Caco-2 (cell line): Measurements from ENCODE around the gene KRT81. TPM values are rescaled to one million over a fixed set of nuclear protein-coding genes. Genes with fewer than 3 reads are reported as not detected.

Experiments
- Bru-seq: library from RNA; stranded (reverse); fragments of 400-500 nt; gene quantifications from one replicate; lab custom pipeline; 2021; lab: Mats Ljungman, UMichigan
- BruChase-seq, 2 experiments: library from RNA; stranded (reverse); fragments of 400-500 nt; gene quantifications; one replicate each; lab custom pipeline; 2021; lab: Mats Ljungman, UMichigan
- BruUV-seq: library from RNA; stranded (reverse); fragments of 400-500 nt; replicated peaks from 2 replicates; lab custom pipeline; 2021; lab: Mats Ljungman, UMichigan
- CTCF ChIA-PET: fragments of 300-600 bp; sonication (Branson Sonifier 250); formaldehyde crosslinking; loops from one replicate; lab custom pipeline; 2022; ENCODE audit warnings: antibody characterized with exemption; lab: Charles Lee
- POLR2A ChIA-PET: fragments of 300-600 bp; sonication (Branson Sonifier 250); formaldehyde crosslinking; loops from one replicate; lab custom pipeline; 2022; ENCODE audit warnings: antibody characterized with exemption; lab: Charles Lee
- DNase-seq, 2 experiments: peaks; one replicate each; pipeline versions ENCODE4 v3.0.0 to v3.0.0-alpha.2; 2020 to 2022
- H3K27me3 ChIP-seq: replicated peaks from 2 replicates; pipeline ENCODE4 v1.6.0; 2011; ENCODE audit warnings: low read length; ENCODE audit not compliant: control insufficient read depth, insufficient read depth
- H3K36me3 ChIP-seq: 2 replicates; pipeline ENCODE4 v1.5.1; 2011; ENCODE audit warnings: low read length; ENCODE audit not compliant: control insufficient read depth, insufficient read depth
- H3K4me1 ChIP-seq: fragments of 250-450 bp; sonication (Bioruptor Pico); 2 replicates; pipeline ENCODE4 v1.5.1; 2020; ENCODE audit warnings: mild to moderate bottlenecking
- H3K4me3 ChIP-seq: 2 replicates; pipeline ENCODE4 v1.5.1; 2011; ENCODE audit warnings: low read depth, mild to moderate bottlenecking, control low read depth, low read length
- H3K9me3 ChIP-seq: fragments of 250-450 bp; sonication (Bioruptor Pico); 2 replicates; pipeline ENCODE4 v1.5.1; 2020; ENCODE audit warnings: mild to moderate bottlenecking, moderate library complexity
- H3K27ac Mint-ChIP-seq: one replicate; pipeline ENCODE4 v1.8.0; 2022; ENCODE audit warnings: mixed read lengths; ENCODE audit not compliant: unreplicated experiment
- H3K27me3 Mint-ChIP-seq: one replicate; pipeline ENCODE4 v1.8.0; 2022; ENCODE audit warnings: mixed read lengths; ENCODE audit not compliant: insufficient read depth, unreplicated experiment
- H3K36me3 Mint-ChIP-seq: one replicate; pipeline ENCODE4 v1.8.0; 2022; ENCODE audit warnings: mild to moderate bottlenecking, mixed read lengths; ENCODE audit not compliant: insufficient read depth, unreplicated experiment
- H3K4me1 Mint-ChIP-seq: one replicate; pipeline ENCODE4 v1.8.0; 2022; ENCODE audit warnings: low read depth, mixed read lengths; ENCODE audit not compliant: unreplicated experiment
- H3K4me3 Mint-ChIP-seq: one replicate; pipeline ENCODE4 v1.8.0; 2022; ENCODE audit warnings: mild to moderate bottlenecking, moderate library complexity, mixed read lengths; ENCODE audit not compliant: unreplicated experiment
- H3K9me3 Mint-ChIP-seq: one replicate; pipeline ENCODE4 v1.8.0; 2022; ENCODE audit warnings: mixed read lengths; ENCODE audit not compliant: unreplicated experiment
- intact Hi-C: fragments of 100-400 bp; cut with micrococcal nuclease; formaldehyde crosslinking; loops from one replicate; pipeline ENCODE4 v1.10.0; 2022; ENCODE audit not compliant: unreplicated experiment
- long read RNA-seq: library from polyadenylated mRNA; stranded (forward); transcript quantifications from one replicate; pipeline ENCODE4 v2.0.0, GENCODE V29; 2022
- total RNA-seq: library from RNA; stranded (reverse); gene quantifications from 2 replicates; pipeline ENCODE4 v1.2.3, GENCODE V29; 2022
- TF ChIP-seq, protein P1 (sequence below), 2 experiments: fragments of 200-600 bp in 1 of 2; IDR thresholded peaks; 1 replicate in 1 of 2; 2 replicates in 1 of 2; pipeline versions ENCODE4 v1.5.1 to v1.8.0; 2011 to 2022; ENCODE audit warnings: antibody characterized with exemption in 1 of 2, control low read depth in 1 of 2, inconsistent platforms in 1 of 2, low read depth in 1 of 2, low read length in 1 of 2, mild to moderate bottlenecking in 1 of 2, moderate library complexity in 1 of 2; ENCODE audit not compliant: insufficient read depth in 1 of 2, severe bottlenecking in 1 of 2, unreplicated experiment in 1 of 2

The KRT81 gene
- total RNA-seq: 0.28 and 0.45 TPM in 2 replicates
- Bru-seq, nascent RNA: not detected
- percentile 10 among the genes with signal in this experiment for BruChase-seq, experiment 1, labeled RNA remaining after a 2-hour chase
- BruChase-seq, experiment 2, labeled RNA remaining after a 6-hour chase: not detected
- long read RNA-seq, partial matches to known transcripts: 1 of 1 reads
- long read RNA-seq, other reads (novel, unspliced or antisense): 0 of 1 reads

DNA sequence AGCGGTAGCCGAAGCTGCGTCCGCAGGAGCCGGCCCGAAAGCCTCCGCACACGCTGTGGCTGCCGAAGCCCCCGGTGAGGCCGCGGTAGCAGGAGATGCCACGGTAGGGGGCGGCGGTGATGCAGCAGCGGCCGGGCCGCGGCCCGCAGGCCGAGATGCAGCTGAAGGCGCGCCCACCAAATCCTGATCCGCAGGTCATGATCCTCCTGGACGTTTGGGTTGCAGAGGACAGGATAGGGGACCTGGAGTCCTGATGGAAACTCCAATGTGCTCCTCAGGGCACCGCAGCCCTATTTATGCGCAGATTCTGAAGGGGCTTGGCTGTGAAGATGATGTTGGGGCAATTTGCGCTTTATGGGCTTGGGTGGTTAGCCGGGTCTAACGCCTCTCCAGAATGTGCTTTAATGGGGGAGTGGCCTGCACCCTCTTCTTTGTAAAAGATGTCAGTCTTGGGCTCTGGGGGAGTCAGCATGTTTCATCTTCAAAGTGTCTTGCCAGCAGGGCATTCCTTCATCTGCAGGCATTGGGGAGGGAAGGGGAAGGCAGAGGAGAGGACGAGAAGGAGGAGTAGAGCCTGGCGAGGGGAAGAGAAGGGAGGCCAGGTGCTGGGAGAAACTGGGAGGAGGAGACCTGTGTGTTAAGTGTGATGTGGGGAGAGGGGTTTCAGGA is at the start of gene KRT81:
TSS of gene KRT81 (minus strand) at position 268 of the 669 bp plus-strand sequence. CDS start at position 199, 69 bp downstream.
- H3K27me3 ChIP-seq: no peaks in the 10 kb centered on the region

DNA sequence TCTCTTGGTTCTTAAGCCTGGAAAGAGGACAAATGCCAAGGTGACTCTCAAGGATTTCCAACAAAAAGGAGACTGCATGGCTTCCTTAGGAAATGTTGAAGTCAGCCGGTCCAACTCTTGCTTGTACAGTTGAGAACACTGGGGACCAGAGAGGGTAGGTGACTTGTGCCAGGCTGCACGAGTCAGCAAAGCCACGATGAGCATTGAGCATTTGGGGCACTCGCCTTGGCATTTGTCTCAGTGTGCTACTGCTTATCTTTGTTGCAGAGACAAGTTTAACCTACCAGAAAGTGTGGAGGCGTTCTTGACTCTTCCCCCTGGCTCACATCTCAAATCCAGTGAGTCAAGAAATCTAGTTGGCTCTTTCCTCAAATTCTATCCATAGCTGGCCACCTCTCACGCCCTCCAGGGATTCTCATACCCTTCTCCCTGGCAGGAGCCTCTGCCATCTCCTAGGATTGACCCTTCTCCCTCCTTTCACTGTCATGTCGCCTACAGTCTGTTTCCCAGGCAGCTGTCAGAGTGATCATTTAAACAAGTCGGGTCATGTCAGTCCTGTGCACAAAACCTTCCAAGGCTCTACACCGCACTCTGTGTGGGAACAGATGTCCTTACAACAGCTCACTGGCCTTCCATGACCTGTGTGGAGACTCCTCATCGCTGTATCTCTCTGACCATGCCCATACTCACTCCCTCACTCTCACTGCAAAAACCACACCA is 47.1 kb upstream of the KRT81 start:
- TF ChIP-seq, protein P1, sequence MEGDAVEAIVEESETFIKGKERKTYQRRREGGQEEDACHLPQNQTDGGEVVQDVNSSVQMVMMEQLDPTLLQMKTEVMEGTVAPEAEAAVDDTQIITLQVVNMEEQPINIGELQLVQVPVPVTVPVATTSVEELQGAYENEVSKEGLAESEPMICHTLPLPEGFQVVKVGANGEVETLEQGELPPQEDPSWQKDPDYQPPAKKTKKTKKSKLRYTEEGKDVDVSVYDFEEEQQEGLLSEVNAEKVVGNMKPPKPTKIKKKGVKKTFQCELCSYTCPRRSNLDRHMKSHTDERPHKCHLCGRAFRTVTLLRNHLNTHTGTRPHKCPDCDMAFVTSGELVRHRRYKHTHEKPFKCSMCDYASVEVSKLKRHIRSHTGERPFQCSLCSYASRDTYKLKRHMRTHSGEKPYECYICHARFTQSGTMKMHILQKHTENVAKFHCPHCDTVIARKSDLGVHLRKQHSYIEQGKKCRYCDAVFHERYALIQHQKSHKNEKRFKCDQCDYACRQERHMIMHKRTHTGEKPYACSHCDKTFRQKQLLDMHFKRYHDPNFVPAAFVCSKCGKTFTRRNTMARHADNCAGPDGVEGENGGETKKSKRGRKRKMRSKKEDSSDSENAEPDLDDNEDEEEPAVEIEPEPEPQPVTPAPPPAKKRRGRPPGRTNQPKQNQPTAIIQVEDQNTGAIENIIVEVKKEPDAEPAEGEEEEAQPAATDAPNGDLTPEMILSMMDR (IDR thresholded peaks at IDR 0.05; ENCODE audit: insufficient read depth in 1 of 2, low read depth in 1 of 2, low read length in 1 of 2, severe bottlenecking in 1 of 2, unreplicated experiment in 1 of 2): no peak
- no peak overlapping the region for H3K4me3 Mint-ChIP-seq
- CTCF ChIA-PET: no interaction called here

More for the DNA sequence above, at the start of gene KRT81:
- no peak for DNase-seq
- peaks cover 10% of the 10 kb centered on the region for H3K27me3 Mint-ChIP-seq
- H3K27ac Mint-ChIP-seq: no peak within 1 kb of the TSS
- intact Hi-C loops: no loop called here
- Histone ChIP-seq H3K4me3 (no peak within 1 kb of the TSS), H3K36me3 (no peaks in the 10 kb centered on the region), H3K9me3 (no peaks in the 10 kb centered on the region), H3K4me1 (no peaks in the 10 kb centered on the region)
- H3K4me3 Mint-ChIP-seq: no peak within 1 kb of the TSS
- no peaks in the 10 kb centered on the region for H3K9me3 Mint-ChIP-seq
- H3K4me1 Mint-ChIP-seq: no peaks in the 10 kb centered on the region
- ChIA-PET POLR2A (no interaction called here), CTCF (no interaction called here)
- TF ChIP-seq, protein P1 (IDR thresholded peaks at IDR 0.05; ENCODE audit: insufficient read depth in 1 of 2, low read depth in 1 of 2, low read length in 1 of 2, severe bottlenecking in 1 of 2, unreplicated experiment in 1 of 2): no peak
- no peaks in the 10 kb centered on the region for H3K36me3 Mint-ChIP-seq
- no TSS peak for BruUV-seq

DNA sequence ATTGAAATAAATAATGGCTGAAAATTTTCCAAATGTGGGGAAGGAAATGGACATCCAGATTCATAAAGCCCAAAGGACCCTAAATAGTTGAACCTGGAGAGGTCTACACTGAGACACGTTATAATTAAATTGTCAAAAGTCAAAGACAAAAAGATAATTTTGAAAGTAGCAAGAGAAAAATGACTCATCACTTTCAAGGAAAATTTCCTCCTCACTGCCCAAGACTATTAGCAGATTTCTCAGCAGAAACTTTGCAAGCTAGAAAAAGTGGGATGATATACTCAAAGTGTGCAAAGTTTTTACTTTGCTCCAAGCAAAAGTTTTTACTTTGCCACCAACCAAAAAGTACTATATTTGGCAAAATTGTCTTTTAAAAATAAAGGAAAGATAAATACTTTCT is 45.7 kb upstream of the KRT81 start:
- no peaks in the 10 kb centered on the region for H3K36me3 ChIP-seq
- DNase-seq: no peak
- POLR2A ChIA-PET: no interaction called here

More for the DNA sequence above, 47.1 kb upstream of the KRT81 start:
- no peak for DNase-seq
- H3K27me3 ChIP-seq: no peaks in the 10 kb centered on the region
- H3K36me3 ChIP-seq: no peaks in the 10 kb centered on the region
- 0 out of 2 replicates have a peak, but pooled peaks cover 3% of the 10 kb centered on the region for H3K9me3 ChIP-seq
- H3K27me3 Mint-ChIP-seq: no peaks in the 10 kb centered on the region
- H3K9me3 Mint-ChIP-seq: peaks cover 10% of the 10 kb centered on the region
- intact Hi-C loops: no loop called here
- no peak overlapping the region for H3K4me3 ChIP-seq
- H3K27ac Mint-ChIP-seq: no peak overlapping the region
- POLR2A ChIA-PET: no interaction called here
- peaks cover 6% of the 10 kb centered on the region for H3K4me1 ChIP-seq
- no peaks in the 10 kb centered on the region for H3K36me3 Mint-ChIP-seq
- peaks cover 1% of the 10 kb centered on the region for H3K4me1 Mint-ChIP-seq
- no TSS peak for BruUV-seq

More for the DNA sequence above, 45.7 kb upstream of the KRT81 start:
- no TSS peak for BruUV-seq
- intact Hi-C loops: no loop called here
- Histone ChIP-seq H3K4me3 (no peak overlapping the region), H3K9me3 (no peaks in the 10 kb centered on the region), H3K4me1 (peaks cover 8% of the 10 kb centered on the region), H3K27me3 (no peaks in the 10 kb centered on the region)
- Mint-ChIP-seq H3K4me3 (no peak overlapping the region), H3K27me3 (no peaks in the 10 kb centered on the region), H3K27ac (no peak overlapping the region), H3K4me1 (peaks cover 6% of the 10 kb centered on the region), H3K9me3 (peaks cover 10% of the 10 kb centered on the region), H3K36me3 (no peaks in the 10 kb centered on the region)
- TF ChIP-seq, protein P1 (IDR thresholded peaks at IDR 0.05; ENCODE audit: insufficient read depth in 1 of 2, low read depth in 1 of 2, low read length in 1 of 2, severe bottlenecking in 1 of 2, unreplicated experiment in 1 of 2): no peak
- CTCF ChIA-PET: no interaction called here
